HG03280 (cell line): ENCODE data around the gene HAP1.
A peak's percentile ranks its signal among the peaks of the same experiment; 100 is the strongest.

Experiments
- ATAC-seq: cut with Tn5 transposase; IDR thresholded peaks from one replicate; pipeline ENCODE4 v1.9.1; 2021; ENCODE audit warnings: mild to moderate bottlenecking, moderate library complexity; ENCODE audit not compliant: unreplicated experiment

HAP1 gene

DNA sequence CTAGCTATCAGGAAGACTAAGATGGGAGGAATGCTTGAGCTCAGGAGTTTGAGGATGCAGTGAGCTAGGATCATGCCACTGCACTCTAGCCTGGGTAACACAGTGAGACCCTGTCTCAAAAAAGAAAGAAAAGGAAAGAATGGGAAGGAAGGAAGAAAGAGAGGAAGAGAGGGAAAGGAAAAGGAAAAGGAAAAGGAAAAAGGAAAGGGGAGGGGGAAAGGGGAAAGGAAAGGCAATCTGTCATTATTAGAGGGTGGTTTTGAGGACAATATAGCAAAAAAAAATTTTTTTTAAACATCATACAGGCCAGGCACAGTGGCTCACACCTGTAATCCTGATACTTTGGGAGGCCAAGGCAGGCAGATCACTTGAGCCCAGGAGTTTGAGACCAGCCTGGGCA, 31.7 kb upstream of the HAP1 start:
- ATAC-seq = no peak

DNA sequence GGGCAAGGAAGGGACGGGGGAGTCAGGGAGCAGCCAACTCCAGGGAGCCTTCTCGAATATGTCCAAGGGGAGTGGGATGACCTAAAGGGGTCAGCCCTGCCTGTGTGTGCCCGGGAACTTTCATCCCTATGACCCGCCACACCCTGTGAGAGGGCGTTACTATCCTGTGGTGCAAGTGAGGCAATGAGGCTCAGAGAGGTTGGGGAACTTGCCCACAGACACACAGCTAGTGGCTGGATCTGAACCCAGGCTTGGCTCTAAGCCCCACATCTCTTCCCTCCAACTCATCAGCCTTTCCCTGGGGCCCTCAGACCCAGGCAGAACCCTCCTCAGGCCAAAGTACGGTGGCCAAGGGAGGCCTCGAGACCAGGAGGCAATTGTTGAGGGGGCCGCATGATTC, 28.9 kb upstream of the HAP1 start:
- no peak for ATAC-seq

DNA sequence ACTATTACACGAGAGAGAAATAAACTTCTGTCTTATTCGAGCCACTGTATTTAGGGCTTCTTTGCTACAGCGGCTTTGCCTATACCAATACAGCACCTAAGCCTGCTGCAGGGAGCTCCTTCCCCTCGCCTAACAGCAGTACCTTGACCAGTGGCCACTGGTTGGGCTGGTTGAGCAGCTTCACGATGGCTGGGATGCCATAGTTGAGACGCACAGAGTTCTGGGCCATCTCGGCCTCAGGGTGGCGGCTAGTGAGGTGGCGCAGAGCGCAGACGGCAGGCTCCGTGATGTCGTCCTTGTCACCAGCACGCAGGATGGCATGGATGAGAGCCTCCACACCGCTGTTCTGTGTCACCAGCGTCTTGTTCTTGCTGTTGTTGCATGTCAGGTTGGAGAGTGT, 28.4 kb upstream of the HAP1 start:
- ATAC-seq = no peak

GRCh38 chr17:41762391-41762790, 27.9 kb upstream of the HAP1 start:
- ATAC-seq = no peak

GRCh38 chr17:41760878-41761277, 26.4 kb upstream of the HAP1 start:
- ATAC-seq = no peak

- ATAC-seq = no peak
Observed at GRCh38 chr17:41758601-41759000, 24.2 kb upstream of the HAP1 start.

- ATAC-seq = no peak
Observed at GRCh38 chr17:41754066-41754465, 19.6 kb upstream of the HAP1 start.

DNA sequence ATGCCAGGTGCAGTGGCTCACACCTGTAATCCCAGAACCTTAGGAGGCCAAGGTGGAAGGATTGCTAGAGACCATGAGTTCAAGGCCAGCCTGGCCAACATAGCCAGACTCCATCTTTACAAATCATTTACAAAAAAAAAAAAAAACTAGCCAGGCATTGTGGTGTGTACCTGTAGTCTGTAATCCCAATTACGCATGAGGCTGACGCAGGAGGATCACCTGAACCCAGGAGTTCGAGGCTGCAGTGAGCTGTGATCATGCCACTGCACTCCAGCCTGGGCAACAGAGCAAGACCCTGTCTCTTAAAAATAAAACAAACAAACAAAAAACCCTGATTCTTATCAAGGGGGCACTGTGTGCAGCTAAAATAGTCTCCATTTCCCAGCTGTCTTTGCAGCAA, 16.8 kb upstream of the HAP1 start:
- no peak for ATAC-seq

GRCh38 chr17:41750862-41751261, 16.4 kb upstream of the HAP1 start:
- ATAC-seq = no peak

- ATAC-seq = no peak
Observed at GRCh38 chr17:41748275-41748674, 13.8 kb upstream of the HAP1 start.

DNA sequence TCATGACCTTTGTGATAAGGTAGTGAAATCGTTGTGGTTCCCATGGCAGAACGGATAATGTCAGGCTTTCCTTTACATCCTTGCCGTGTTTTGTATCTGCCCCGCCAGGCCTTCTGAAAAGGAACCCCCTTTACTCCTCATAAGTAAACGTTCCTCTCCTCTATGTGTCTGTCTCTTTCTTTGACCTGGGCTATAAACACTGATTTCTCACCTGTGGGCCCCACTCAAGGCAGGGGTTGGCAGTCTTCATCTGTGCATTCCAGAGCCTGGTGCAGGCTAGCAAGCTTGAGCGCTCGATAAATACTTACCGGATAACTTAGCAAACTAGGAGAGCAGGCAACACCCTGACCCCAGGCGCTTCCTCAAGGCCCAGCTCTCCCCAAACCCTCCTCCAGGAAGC, 7.3 kb upstream of the HAP1 start:
- no peak for ATAC-seq

DNA sequence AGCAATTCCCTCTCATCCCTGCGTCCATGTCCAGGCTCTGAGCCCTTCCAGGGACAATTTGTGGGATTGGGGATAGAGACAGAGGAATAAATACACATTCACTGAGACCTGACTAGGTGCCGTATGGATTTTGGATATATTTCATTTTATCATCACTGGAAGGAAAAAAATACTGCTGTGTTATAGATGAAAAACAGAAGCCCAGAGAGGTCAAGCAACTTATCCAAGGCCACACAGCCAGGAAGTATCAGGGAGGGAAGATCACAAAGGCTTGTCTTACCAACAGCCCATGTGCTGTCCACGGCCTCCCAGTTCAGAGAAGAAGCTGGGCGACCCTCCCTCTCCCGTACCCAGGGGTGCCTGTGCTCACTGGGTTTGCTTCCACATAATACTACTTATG, 6.1 kb upstream of the HAP1 start:
- no peak for ATAC-seq

- no peak for ATAC-seq
Observed at GRCh38 chr17:41739661-41740352, 5.4 kb upstream of the HAP1 start.

DNA sequence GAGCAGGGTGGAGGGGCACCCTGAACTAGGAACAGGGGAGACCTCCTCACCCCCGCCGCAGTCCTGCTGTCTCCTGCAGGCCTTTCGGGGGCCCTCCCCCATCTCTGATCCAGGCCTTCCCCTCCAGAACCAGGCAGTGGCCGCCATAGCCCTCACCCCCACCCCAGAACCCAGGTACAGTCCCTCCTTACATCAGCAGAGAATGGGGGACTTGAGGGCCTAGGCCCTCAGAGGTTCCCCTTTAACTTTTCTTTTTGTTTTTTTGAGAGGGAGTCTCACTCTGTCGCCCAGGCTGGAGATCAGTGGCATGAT, 4.3 kb upstream of the HAP1 start:
- ATAC-seq = no peak

DNA sequence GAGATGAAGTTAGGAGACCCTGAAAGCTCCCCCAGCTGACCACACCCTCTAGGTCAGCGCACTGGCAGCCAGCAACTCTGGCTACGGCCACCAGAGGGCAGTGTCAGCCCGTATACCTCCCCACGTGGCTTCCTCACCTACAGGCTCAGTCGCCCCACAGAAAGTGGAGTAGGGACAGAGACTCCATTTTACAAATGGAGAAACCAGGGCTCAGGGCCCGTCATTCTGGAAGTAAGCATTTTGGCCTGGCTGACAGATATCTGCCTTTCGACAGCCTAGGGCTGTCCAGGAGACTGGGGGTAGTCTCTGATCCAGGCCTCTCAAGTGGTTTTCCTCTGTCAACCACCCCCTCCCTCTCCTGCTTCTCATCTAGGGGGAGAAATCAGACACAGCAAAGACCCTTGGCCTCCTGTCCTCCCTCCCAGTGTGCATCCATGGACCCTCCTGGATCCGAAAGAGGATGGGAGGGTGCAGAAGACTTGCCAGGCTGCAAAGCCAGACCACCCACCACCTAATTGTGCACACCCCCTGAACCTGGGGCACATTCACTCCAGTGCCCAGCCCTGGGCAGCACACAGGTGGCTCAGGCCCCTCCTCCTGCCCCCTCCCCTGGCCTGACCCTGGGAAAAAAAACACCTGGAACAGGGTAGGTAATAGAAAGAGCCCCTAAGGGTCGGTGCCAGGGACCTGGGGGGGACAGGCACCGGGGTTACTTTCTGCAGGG, 3.8 kb upstream of the HAP1 start:
- peak; percentile 73 for ATAC-seq

DNA sequence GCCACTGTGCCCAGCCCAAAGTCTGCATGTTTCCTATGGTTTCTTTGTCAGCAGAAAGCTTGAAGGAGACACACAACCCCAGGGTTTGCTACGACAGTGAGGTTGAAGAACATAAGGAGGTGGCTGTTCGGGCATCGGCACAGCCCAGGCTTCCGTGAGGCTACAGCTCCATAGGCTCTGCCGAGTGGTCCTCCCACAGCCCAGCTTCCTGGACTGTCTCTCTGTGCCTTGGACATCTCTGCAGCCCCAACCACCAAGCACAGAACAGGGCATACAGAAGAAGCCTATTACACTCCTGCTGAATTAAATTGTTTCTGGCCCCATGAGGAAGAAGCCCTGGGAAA, 3.2 kb upstream of the HAP1 start:
- no peak for ATAC-seq

DNA sequence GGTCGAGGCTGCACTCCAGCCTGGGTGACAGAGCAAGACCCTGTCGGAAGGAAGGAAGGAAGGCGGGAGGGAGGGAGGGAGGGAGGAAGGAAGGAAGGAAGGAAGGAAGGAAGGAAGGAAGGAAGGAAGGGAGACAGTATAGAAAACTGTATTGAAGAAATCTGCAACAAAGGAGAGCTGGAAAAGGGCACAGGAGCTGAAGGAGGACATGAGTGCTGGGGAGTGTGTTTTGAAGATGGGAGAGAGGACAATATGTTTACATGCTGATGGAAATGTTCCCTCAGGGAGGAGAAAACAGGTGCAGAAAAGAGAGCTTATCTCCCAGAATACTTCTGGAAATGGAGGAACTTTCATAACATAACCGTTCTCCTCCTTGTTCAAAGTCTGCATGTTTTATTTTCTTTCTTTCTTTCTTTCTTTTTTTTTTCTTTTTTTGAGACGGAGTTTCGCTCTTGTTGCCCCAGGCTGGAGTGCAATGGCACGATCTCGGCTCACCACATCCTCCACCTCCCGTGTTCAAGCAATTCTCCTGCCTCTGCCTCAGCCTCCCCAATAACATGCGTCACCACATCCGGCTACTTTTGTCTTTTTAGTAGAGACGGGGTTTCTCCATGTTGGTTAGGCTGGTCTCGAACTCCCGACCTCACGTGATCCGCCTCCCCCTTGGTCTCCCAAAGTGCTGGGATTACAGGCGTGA, 2.7 kb upstream of the HAP1 start:
- no peak for ATAC-seq

- no peak for ATAC-seq
Observed at GRCh38 chr17:41735744-41736143, 1.3 kb upstream of the HAP1 start.

- ATAC-seq = no peak
Observed at GRCh38 chr17:41734949-41735313, 488 bp upstream of the HAP1 start.

DNA sequence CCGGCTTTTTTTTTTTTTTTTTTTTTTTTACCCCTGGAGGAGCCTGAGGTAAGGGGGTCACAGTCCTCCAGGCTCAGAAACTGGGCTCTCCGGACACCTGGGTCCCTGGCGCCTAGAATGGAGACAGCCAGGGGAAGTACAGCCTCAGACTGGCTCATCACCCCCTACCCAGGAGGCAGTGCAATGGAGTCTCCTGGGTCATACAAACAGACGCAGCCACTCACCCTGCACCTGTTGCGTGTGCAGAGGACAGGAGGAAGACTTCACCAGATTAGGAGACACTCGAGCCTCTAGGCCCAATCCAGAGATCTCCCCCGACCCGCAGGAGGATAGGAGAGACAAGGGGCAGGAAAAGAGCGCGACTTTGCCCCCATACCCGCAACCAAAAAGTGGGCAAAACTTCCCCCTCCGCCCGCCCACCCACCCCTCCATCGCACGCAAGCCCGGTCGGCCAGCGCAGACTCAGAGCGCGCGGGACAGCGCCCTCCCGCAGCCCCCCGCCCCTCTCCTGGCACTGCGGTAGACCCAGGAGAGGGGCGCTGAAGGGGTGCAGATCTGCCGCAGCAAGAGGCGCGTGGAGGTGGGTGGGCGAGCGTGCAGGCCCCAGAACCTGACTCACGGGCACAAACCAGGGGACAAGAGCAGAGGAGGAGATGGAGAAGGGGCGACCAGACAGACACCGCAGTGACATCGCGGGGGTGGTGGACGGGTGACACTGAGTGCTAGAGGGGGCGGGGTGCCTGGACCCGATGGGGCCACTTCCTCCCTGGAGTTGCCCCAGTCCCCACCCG, 900 bp downstream of the HAP1 start:
- ATAC-seq = no peak

- no peak for ATAC-seq
Observed at GRCh38 chr17:41731836-41732235, 2.6 kb downstream of the HAP1 start.

GRCh38 chr17:41730479-41730878, 4.0 kb downstream of the HAP1 start:
- no peak for ATAC-seq
